Stimulated activated CD8-positive, alpha-beta memory T cell treated with anti-CD3 and anti-CD28 coated beads, Interleukin-7, amount 100 ng/mL, for 4 hours (primary cell): Measurements from ENCODE around the gene OPN1LW.
A peak's percentile ranks its signal among the peaks of the same experiment; 100 is the strongest.
"Not testable (repeated sequence)": the region's sequence is repeated elsewhere in the genome, so short reads cannot be mapped to it uniquely, and the experiment has no call there.

ENCODE experiments used
- DNase-seq, 2 donors: peaks; one replicate each; pipeline ENCODE4 v3.0.0-alpha.2; 2020; ENCODE audit warnings: low read depth in 2 of 2

The OPN1LW gene

DNA sequence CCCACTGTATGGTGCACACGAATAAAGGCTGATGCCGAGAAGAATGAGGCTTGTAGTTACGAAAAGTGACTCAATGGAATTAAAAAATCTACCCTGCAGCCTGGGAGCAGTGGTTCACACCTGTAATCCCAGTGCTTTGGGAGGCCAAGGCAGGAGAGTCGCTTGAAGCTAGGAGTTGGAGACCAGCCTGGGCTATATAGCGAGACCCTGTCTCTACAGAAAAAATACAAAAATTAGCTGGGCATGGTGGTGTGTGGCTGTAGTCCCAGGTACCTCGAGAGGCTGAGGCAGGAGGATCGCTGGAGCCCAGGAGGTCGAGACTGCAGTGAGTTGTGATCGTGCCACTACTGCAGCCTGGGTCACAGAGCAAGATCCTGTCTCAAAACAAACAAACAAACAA is 11.7 kb upstream of the OPN1LW start:
- DNase-seq: no peak

DNA sequence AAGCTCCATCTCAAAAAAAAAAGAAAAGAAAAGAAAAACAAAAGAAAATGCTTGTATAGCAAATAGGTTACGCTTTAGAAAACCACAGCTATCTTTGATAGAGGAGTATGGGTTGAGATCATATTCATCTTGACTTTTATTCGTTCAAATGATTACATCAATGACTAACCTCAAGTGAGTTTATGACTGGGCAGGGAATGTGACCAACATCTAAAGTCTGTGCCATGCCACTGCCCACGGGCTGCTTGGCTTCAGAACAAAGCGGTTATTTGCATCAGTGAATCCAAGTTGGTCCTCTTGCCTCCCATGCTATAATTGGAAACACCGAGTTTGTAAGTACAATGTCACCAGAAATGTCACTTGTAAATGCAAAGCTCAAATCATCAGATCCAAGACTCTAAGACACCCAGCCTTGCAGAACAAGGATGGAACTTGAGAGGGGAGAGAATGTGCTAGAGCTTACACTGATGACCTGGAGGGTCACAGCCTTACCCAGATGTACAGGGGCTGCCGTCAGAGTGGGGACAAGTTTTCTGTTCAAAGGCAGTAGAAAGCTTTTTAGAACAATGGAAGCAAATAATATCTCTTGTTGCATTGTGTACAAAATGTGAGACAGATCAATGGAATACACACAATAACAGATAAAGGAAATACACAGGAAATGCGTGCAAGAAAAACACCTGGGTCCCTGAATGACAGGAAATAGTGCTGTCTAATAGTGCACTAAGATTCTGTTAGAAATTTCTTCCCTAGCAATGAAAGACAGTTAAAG is 8.4 kb upstream of the OPN1LW start:
- no peak for DNase-seq

DNA sequence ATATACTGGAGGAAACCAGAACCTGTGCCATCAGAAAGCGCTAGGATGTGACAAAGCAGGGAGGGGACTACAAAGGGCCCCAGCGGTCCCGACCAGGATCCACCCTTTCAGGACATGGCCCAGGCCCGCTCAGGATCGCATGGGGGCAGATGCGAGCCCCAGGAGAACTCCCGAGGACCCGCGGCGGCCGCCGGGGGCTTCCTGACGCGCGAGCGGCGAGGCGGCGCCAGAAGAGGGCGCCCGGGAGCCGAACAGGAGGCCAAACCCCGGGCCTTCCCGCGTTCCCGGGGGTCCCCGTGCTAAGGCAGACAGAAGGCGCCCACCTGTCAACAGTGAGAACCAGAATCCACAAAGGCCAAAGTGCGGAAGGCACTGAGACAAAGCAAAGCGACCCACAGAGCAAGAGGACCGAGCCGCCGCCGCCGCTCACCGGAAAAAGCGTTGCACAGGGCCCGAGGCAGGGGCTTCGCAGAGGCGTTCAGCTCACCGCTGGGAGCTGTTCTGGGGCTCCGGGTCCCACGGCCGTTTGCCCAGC is 7.3 kb upstream of the OPN1LW start:
- DNase-seq: peak; percentile 15 to 61

DNA sequence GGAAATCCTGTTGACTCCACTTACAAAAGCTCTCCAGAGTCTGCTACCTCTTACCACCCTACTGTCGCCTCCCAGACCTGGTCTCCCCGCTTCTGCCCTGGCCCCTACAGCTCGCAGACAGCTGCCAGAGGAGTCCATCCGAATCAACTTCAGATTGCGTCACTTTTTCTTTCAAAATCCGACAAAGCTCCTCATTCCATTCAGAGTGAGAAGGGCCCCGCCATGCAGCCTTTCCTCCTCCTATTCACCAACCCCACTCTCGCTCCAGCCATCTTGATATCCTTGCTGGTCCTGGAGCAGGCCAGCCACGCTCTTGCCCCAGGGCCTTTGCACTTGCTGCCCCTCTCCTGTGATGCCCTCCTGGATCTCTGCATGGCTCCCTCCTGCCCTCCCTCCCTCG is 5.2 kb upstream of the OPN1LW start:
- no peak for DNase-seq

DNA sequence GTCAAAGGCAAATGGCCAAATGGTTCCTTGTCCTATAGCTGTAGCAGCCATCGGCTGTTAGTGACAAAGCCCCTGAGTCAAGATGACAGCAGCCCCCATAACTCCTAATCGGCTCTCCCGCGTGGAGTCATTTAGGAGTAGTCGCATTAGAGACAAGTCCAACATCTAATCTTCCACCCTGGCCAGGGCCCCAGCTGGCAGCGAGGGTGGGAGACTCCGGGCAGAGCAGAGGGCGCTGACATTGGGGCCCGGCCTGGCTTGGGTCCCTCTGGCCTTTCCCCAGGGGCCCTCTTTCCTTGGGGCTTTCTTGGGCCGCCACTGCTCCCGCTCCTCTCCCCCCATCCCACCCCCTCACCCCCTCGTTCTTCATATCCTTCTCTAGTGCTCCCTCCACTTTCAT is 3.8 kb upstream of the OPN1LW start:
- DNase-seq: no peak

DNA sequence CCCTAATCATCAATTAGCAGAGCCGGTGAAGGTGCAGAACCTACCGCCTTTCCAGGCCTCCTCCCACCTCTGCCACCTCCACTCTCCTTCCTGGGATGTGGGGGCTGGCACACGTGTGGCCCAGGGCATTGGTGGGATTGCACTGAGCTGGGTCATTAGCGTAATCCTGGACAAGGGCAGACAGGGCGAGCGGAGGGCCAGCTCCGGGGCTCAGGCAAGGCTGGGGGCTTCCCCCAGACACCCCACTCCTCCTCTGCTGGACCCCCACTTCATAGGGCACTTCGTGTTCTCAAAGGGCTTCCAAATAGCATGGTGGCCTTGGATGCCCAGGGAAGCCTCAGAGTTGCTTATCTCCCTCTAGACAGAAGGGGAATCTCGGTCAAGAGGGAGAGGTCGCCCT is 3.3 kb upstream of the OPN1LW start:
- DNase-seq: no peak

DNA sequence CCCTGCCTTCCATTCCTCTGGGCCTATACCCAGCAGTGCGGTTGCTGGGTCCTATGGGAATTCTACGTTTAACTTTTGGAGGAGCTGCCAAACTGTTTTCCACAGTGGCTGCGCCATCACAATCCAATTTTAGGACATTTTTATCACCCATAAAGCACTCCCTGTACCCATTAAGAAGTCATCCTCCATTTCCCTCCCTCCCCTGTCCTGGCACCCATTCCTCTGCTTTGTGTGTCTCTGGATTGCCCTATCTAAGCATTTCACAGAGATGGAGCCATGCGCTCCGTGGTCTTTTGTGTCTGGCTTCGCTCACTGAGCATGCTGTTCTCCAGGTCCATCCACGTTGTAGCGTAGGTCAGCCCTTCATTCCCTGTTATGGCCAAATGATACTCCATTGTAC is 1.7 kb upstream of the OPN1LW start:
- DNase-seq: no peak

DNA sequence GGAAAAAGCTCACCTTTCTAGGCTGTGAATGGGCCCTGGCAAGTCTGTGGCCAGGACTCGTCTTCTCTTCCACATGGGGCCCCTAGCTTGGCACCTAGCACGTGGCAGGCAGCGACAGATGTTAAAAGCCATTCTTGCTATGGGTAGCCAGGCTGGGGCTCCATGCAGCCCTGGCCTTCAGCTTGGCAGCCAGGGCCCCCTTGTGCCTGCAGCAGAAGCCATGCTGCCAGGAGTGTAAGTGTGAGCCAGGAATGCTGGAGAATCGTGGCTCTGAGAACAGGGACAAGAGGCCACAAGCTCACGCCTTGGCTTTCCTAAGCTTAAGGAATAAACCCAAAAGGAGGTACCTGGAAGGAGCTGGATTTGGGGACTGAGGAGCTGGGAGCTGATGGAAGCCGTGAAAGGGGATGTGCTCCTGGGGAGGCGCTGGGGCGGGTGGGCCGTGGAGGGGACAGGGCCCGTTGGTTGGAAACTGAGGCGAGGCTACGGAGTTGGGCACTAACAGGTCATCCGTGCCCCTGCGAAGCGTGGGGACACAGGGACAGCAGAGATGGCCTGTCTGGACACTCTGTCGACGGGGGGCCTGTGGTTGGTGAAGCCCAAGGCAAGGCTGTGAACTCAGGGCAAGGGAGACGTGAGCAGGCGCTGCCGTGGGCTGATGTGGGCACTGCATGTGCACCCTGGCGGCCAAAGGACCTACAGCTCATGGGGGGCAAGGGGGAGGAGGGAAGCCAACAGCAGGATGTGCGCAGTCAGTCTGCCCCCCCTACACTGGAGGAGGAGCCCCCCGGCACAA is 895 bp upstream of the OPN1LW start:
- no peak for DNase-seq

DNA sequence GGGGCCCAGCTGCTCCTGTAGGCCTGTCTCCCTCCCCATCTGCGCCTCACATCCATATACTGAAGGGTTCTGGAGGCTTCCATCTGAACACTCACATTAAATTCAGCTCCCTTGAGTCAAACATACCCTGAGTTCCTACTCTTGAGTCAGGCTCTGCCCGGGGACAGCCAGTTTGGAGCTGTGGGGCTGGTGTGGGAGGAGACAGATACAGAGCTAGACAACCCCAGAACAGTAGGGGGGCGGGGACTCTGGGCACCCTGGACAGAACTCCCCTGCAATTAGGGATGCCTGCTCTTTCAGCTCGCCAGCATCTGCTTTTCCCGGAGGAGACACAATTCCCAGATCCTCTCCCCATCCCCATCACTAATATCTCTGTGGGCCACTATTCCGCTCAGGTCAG is 7.0 kb downstream of the OPN1LW start:
- not testable (repeated sequence) for DNase-seq

DNA sequence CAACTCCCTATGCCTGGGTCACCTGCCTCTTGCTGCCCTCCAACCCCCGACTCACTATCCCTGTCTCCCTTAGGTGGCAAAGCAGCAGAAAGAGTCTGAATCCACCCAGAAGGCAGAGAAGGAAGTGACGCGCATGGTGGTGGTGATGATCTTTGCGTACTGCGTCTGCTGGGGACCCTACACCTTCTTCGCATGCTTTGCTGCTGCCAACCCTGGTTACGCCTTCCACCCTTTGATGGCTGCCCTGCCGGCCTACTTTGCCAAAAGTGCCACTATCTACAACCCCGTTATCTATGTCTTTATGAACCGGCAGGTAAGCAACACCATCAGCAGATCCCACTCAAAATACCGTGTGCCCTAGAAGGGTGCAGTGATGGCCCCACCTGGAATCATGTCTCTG is 12.2 kb downstream of the OPN1LW start:
- not testable (repeated sequence) for DNase-seq

DNA sequence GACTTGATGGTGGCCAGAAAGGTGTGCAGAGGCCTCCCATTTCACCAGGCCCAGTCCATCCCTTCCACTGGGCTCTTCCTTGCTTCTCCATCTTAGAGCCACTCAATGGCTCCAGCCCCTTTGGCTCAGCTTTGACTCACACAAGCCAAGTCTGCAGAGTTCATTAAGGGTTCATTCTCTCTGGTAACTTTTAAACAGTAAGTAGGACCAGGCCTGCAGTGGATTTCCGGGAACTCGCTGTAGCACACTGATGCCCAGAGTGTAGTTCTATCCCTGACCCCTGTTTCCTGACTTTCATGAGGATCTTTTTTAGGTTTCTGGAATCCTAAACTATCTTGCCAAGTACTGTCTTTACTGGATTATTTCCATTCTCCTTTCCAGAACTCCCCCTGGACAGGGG is 13.2 kb downstream of the OPN1LW start:
- DNase-seq: not testable (repeated sequence)

DNA sequence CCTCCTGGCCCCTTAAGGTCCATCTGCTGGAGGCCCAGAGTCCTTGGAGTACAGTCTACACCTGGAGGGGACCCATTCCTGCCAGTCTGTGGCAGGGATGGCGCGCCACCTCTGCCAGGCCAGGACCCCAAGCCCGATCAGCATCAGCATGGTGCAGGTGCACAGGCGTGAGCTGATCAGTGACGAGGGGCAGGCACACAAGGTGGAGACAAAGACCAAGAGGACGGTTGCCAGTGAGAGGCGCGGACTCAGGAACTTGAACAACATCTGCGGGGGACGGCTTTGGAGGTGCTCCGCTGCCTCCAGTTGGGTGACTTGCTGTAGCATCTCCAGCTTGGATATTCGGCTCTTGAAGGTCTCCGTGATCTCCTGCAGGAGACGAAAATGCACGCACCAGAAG is 15.3 kb downstream of the OPN1LW start:
- not testable (repeated sequence) for DNase-seq

DNA sequence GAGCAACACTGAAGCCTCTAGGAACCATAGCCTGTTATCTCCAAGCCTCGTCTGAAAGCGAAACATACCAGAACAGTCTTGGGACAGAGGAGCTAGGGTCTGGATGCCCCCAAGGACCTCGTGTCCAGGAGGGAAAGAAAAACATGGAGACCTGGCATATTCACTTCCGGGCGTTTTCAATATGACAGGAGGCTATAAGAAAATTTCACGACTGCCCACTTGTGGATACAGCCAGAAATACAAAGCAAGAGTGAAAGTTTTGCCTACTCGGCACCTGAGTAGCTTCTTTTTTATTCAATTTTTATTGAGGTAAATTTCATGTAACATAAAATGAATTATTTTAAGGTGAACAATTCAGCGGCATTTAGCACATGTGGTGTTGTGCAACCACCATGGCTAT is 20.9 kb downstream of the OPN1LW start:
- not testable (repeated sequence) for DNase-seq

DNA sequence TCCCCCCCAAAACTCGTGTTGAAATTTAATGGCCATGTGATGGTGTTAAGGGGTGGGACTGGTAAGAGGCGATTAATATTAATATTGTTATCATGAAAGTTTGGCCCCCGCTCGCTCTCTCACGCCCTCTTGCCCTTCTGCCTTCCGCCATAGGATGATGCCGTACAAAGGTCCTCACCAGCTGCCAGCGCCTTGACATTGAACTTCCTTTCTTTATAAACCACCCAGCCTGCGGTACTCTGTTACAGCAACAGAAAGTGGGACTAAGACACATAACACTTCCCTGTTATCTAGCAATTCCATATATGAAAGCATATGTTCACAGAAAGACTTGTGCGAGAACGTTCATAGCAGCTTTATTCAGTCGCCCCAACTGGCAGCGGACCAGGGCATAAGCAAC is 24.3 kb downstream of the OPN1LW start:
- not testable (repeated sequence) for DNase-seq

DNA sequence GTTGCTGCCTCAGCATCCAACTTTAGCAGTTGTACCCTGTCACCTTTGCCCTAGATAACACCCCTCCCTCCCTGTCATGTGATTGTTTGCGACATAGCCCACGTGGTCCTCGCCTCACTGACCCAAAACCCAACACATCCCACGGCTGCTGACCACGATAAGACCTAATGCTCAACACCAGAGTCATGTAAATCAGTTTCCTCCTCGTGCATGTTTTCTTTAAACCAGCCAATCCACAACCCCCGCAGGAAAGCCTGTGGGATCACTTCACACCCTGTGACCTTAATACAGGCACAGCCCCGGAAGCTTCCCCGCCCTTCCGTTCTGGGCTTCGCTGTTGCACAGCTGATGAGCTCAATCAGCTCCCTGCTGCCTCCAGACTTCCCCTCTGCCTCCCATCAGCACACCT is 28.5 kb downstream of the OPN1LW start:
- not testable (repeated sequence) for DNase-seq

DNA sequence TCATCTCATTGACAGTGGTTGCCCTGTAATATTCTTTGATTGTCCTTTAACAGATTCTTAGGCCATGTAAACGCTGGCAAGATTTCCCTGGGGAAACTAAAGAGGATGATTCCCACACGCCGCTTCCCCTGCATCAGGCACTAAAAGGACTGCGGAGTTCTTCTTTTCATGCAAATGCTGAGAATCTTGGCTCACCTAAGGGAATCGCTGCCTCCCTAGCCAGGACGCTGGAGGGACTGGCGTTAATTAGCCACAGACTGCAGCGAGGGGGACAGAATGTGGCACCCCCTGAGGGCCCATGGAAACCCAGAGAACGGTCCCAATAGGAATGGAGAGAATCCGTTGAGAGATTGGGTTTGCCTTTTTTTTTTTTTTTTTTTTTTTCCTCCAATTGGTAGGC is 30.3 kb downstream of the OPN1LW start:
- DNase-seq: not testable (repeated sequence)

DNA sequence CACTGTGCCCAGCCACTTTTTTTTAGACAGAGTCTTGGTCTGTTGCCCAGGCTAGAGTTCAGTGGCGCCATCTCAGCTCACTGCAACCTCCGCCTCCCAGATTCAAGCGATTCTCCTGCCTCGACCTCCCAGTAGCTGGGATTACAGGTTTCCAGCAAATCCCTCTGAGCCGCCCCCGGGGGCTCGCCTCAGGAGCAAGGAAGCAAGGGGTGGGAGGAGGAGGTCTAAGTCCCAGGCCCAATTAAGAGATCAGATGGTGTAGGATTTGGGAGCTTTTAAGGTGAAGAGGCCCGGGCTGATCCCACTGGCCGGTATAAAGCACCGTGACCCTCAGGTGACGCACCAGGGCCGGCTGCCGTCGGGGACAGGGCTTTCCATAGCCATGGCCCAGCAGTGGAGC is 38.3 kb downstream of the OPN1LW start, which contains the start of gene OPN1MW:
Gene OPN1MW (plus strand): TSS at position 301 of the 400 bp plus-strand sequence. CDS start 82 bp downstream, at position 383.
- not testable (repeated sequence) for DNase-seq

DNA sequence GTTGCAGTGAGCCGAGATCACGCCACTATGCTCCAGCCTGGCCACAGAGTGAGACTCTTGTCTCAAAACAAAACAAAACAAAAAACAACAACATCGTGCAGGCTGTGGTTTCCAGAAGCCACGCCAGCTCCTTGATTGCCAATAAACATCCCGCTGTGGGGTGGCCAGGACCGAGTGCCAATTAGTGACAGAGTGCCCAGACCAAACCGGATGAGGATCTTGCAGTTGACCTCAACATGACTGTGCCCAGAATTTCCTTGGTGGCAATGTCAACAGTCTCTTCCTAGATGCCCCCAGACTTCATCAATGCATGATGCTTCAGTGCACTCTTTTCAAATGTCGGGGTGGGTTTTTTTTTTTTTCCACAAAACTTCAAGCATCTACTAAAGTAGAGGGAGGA is 39.8 kb downstream of the OPN1LW start:
- DNase-seq: not testable (repeated sequence)

DNA sequence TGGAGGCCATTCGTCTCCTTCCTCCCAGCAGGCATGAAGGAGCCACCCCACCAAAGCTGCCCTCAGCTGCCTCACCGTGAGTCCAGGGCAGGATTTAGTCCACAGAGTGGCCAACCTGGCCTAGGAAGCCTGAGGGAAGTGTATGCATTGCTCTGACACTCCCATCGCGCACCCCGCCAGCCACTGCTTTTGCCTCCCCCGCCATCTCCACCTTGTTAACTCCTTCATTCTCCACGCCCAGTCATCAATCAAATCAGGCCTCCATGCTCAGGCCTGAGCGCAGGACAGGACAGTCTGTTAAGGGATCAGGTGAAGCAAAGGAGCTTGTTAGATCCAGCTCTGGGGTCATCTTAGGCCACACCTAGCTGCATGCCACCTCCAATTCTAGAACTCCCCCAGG is 48.8 kb downstream of the OPN1LW start:
- not testable (repeated sequence) for DNase-seq

DNA sequence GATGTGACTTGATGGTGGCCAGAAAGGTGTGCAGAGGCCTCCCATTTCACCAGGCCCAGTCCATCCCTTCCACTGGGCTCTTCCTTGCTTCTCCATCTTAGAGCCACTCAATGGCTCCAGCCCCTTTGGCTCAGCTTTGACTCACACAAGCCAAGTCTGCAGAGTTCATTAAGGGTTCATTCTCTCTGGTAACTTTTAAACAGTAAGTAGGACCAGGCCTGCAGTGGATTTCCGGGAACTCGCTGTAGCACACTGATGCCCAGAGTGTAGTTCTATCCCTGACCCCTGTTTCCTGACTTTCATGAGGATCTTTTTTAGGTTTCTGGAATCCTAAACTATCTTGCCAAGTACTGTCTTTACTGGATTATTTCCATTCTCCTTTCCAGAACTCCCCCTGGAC is 50.3 kb downstream of the OPN1LW start:
- not testable (repeated sequence) for DNase-seq

DNA sequence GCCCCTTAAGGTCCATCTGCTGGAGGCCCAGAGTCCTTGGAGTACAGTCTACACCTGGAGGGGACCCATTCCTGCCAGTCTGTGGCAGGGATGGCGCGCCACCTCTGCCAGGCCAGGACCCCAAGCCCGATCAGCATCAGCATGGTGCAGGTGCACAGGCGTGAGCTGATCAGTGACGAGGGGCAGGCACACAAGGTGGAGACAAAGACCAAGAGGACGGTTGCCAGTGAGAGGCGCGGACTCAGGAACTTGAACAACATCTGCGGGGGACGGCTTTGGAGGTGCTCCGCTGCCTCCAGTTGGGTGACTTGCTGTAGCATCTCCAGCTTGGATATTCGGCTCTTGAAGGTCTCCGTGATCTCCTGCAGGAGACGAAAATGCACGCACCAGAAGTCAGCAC is 52.4 kb downstream of the OPN1LW start:
- DNase-seq: not testable (repeated sequence)
